ENCODE data around the gene ZNF622. TPM values are rescaled to one million over a fixed set of nuclear protein-coding genes. Genes with fewer than 3 reads are reported as not detected.

ZNF622 gene
- total RNA-seq, 1 experiment from 2014 or later: 40.1 TPM

GRCh38 chr5:16430349-16431089 is 35.1 kb downstream of the ZNF622 start:
- Histone ChIP-seq H3K4me3 (ENCODE audit: insufficient read depth, low read depth, low read length) (no peak overlapping the region), H3K27me3 (ENCODE audit: control insufficient read depth, insufficient read depth, low read length) (no peaks in the 10 kb centered on the region), H3K36me3 (replicated peaks; ENCODE audit: control insufficient read depth, insufficient read depth, low read length) (no peaks in the 10 kb centered on the region)
- DNase-seq: no peak

GRCh38 chr5:16428359-16428758 is 37.2 kb downstream of the ZNF622 start:
- Histone ChIP-seq H3K4me3 (ENCODE audit: insufficient read depth, low read depth, low read length) (no peak overlapping the region), H3K36me3 (replicated peaks; ENCODE audit: control insufficient read depth, insufficient read depth, low read length) (no peaks in the 10 kb centered on the region), H3K27me3 (ENCODE audit: control insufficient read depth, insufficient read depth, low read length) (no peaks in the 10 kb centered on the region)
- no peak for DNase-seq

GRCh38 chr5:16427587-16427986 is 38.0 kb downstream of the ZNF622 start:
- Histone ChIP-seq H3K4me3 (ENCODE audit: insufficient read depth, low read depth, low read length) (no peak overlapping the region), H3K36me3 (replicated peaks; ENCODE audit: control insufficient read depth, insufficient read depth, low read length) (no peaks in the 10 kb centered on the region), H3K27me3 (ENCODE audit: control insufficient read depth, insufficient read depth, low read length) (no peaks in the 10 kb centered on the region)
- no peak for DNase-seq

GRCh38 chr5:16418471-16418922 is 47.1 kb downstream of the ZNF622 start:
- Histone ChIP-seq H3K4me3 (ENCODE audit: insufficient read depth, low read depth, low read length) (no peak overlapping the region), H3K27me3 (ENCODE audit: control insufficient read depth, insufficient read depth, low read length) (no peaks in the 10 kb centered on the region), H3K36me3 (replicated peaks; ENCODE audit: control insufficient read depth, insufficient read depth, low read length) (no peaks in the 10 kb centered on the region)
- no peak for DNase-seq

GRCh38 chr5:16417398-16418074 is 48.1 kb downstream of the ZNF622 start:
- Histone ChIP-seq H3K36me3 (replicated peaks; ENCODE audit: control insufficient read depth, insufficient read depth, low read length) (no peaks in the 10 kb centered on the region), H3K4me3 (ENCODE audit: insufficient read depth, low read depth, low read length) (no peak overlapping the region), H3K27me3 (ENCODE audit: control insufficient read depth, insufficient read depth, low read length) (no peaks in the 10 kb centered on the region)
- DNase-seq: no peak

- Histone ChIP-seq H3K36me3 (replicated peaks; ENCODE audit: control insufficient read depth, insufficient read depth, low read length) (no peaks in the 10 kb centered on the region), H3K4me3 (ENCODE audit: insufficient read depth, low read depth, low read length) (no peak overlapping the region), H3K27me3 (ENCODE audit: control insufficient read depth, insufficient read depth, low read length) (no peaks in the 10 kb centered on the region)
- DNase-seq: no peak
Measured at GRCh38 chr5:16414861-16415260, 50.7 kb downstream of the ZNF622 start.

GRCh38 chr5:16413166-16413860 is 52.3 kb downstream of the ZNF622 start:
- no peak overlapping the region for H3K4me3 ChIP-seq (ENCODE audit: insufficient read depth, low read depth, low read length)
- no peak for DNase-seq
- H3K27me3 ChIP-seq (ENCODE audit: control insufficient read depth, insufficient read depth, low read length): no peaks in the 10 kb centered on the region
- H3K36me3 ChIP-seq (replicated peaks; ENCODE audit: control insufficient read depth, insufficient read depth, low read length): no peaks in the 10 kb centered on the region

- Histone ChIP-seq H3K36me3 (replicated peaks; ENCODE audit: control insufficient read depth, insufficient read depth, low read length) (no peaks in the 10 kb centered on the region), H3K27me3 (ENCODE audit: control insufficient read depth, insufficient read depth, low read length) (no peaks in the 10 kb centered on the region), H3K4me3 (ENCODE audit: insufficient read depth, low read depth, low read length) (no peak overlapping the region)
- no peak for DNase-seq
Measured at GRCh38 chr5:16412556-16412955, 53.0 kb downstream of the ZNF622 start.

GRCh38 chr5:16411741-16412455 is 53.7 kb downstream of the ZNF622 start:
- Histone ChIP-seq H3K36me3 (replicated peaks; ENCODE audit: control insufficient read depth, insufficient read depth, low read length) (no peaks in the 10 kb centered on the region), H3K27me3 (ENCODE audit: control insufficient read depth, insufficient read depth, low read length) (no peaks in the 10 kb centered on the region), H3K4me3 (ENCODE audit: insufficient read depth, low read depth, low read length) (no peak overlapping the region)
- DNase-seq: no peak

GRCh38 chr5:16411235-16411634 is 54.4 kb downstream of the ZNF622 start:
- Histone ChIP-seq H3K27me3 (ENCODE audit: control insufficient read depth, insufficient read depth, low read length) (no peaks in the 10 kb centered on the region), H3K4me3 (ENCODE audit: insufficient read depth, low read depth, low read length) (no peak overlapping the region), H3K36me3 (replicated peaks; ENCODE audit: control insufficient read depth, insufficient read depth, low read length) (no peaks in the 10 kb centered on the region)
- DNase-seq: no peak

GRCh38 chr5:16410338-16410737 is 55.3 kb downstream of the ZNF622 start:
- no peak for DNase-seq
- no peak overlapping the region for H3K4me3 ChIP-seq (ENCODE audit: insufficient read depth, low read depth, low read length)
- H3K36me3 ChIP-seq (replicated peaks; ENCODE audit: control insufficient read depth, insufficient read depth, low read length): no peaks in the 10 kb centered on the region
- no peaks in the 10 kb centered on the region for H3K27me3 ChIP-seq (ENCODE audit: control insufficient read depth, insufficient read depth, low read length)

- H3K36me3 ChIP-seq (replicated peaks; ENCODE audit: control insufficient read depth, insufficient read depth, low read length): no peaks in the 10 kb centered on the region
- H3K4me3 ChIP-seq (ENCODE audit: insufficient read depth, low read depth, low read length): no peak overlapping the region
- no peaks in the 10 kb centered on the region for H3K27me3 ChIP-seq (ENCODE audit: control insufficient read depth, insufficient read depth, low read length)
- DNase-seq: no peak
Measured at GRCh38 chr5:16406630-16407029, 59.0 kb downstream of the ZNF622 start.

GRCh38 chr5:16406023-16406422 is 59.6 kb downstream of the ZNF622 start:
- Histone ChIP-seq H3K4me3 (ENCODE audit: insufficient read depth, low read depth, low read length) (no peak overlapping the region), H3K27me3 (ENCODE audit: control insufficient read depth, insufficient read depth, low read length) (no peaks in the 10 kb centered on the region), H3K36me3 (replicated peaks; ENCODE audit: control insufficient read depth, insufficient read depth, low read length) (no peaks in the 10 kb centered on the region)
- DNase-seq: no peak
